ENCODE measurements around the gene CCDC88C.

The CCDC88C gene

DNA sequence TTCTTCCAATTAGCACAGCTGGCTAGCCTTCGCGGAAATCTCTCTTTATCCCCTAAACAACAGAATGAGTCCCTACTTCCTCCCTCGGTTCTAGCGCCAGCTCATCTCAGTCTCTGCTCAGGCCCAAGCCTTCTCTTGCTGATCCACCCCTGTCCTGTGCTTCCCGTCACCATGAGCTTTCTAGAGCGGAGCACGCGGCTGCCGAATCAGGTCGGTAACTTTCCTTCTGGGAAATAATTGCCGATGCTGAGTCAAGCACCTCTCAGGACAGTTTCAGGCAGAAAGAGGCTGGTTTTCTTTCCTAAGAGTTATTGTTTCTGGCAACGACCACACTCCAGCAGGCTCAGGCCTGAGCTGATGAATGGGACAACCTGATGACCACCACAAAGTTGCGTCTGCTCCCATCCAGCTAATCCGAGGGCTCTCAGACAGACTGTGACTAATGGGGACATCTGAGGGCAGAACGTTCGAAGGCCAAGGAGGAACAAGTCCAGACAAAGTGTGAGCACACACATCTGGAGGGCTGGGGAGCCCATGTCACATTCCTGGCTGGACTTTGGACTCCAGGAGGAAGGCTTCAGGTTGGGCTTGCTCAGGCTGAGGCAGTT is 159.5 kb downstream of the CCDC88C start:
- TF ChIP-seq, protein P1, sequence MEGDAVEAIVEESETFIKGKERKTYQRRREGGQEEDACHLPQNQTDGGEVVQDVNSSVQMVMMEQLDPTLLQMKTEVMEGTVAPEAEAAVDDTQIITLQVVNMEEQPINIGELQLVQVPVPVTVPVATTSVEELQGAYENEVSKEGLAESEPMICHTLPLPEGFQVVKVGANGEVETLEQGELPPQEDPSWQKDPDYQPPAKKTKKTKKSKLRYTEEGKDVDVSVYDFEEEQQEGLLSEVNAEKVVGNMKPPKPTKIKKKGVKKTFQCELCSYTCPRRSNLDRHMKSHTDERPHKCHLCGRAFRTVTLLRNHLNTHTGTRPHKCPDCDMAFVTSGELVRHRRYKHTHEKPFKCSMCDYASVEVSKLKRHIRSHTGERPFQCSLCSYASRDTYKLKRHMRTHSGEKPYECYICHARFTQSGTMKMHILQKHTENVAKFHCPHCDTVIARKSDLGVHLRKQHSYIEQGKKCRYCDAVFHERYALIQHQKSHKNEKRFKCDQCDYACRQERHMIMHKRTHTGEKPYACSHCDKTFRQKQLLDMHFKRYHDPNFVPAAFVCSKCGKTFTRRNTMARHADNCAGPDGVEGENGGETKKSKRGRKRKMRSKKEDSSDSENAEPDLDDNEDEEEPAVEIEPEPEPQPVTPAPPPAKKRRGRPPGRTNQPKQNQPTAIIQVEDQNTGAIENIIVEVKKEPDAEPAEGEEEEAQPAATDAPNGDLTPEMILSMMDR (IDR thresholded peaks at IDR 0.05): no peak
- DNase-seq (ENCODE audit: low spot score): no peak
- peak overlapping the region in 1 of 2 donors; percentile 44 for H3K27ac ChIP-seq

DNA sequence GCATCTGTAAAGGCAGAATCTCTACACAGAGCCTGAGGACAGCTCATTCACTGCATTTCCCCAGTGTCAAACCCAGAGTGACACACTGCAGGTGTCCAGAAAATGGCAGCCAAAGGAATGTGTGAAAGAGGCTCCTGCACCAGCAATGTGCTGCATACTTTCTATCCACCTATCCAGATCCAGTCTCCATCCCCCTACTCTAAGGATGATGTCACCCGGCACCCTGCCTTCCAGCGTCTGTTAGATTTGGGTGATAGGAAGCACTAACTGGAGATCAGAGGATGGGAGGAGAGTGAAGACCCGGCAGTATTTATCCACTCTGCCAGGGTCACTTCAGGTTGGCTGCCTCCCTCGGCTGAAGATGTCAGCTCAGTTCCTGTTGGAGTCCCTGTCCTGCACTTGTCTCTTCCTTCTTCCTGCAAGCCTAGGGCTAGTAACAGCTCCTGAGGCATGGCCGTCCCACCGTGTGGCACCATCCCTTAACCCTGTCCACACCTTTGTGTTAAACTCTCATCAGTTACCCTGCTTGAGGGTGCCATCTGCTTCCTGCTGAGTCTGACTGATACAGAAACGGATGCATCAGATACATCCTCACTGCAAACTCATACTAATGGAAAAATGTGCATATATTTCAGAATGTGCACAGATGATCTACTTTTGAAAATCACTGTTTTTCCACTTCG is 160.2 kb downstream of the CCDC88C start:
- no peak for DNase-seq (ENCODE audit: low spot score)
- Histone ChIP-seq H3K27ac (peak overlapping the region; percentile 44 to 45), H3K4me3 (no peak overlapping the region)
- TF ChIP-seq, protein P1 (IDR thresholded peaks at IDR 0.05): no peak

More for the DNA sequence above, 159.5 kb downstream of the CCDC88C start:
- H3K4me3 ChIP-seq: no peak overlapping the region

DNA sequence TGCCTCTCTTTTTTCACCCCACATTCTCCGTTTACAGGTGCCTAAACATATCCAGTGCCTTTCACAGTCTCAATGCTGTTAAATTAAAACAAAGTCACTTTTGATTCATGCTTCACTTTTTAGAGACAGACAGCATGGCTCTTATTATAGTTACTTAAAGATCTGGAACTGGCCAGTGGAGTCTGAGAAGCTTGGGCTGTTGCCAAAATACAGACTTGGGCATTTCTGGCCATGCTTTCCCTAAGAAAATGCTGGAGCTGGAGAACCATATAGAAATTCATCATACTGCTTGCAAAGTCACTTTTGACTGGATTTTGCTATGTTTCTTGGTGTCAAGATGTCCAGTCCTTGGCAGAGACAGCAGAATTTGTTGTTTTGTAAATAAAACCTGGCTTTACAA is 161.0 kb downstream of the CCDC88C start:
- no peak for DNase-seq (ENCODE audit: low spot score)
- TF ChIP-seq, protein P1 (IDR thresholded peaks at IDR 0.05): no peak
- H3K4me3 ChIP-seq: no peak overlapping the region
- H3K27ac ChIP-seq: no peak overlapping the region

DNA sequence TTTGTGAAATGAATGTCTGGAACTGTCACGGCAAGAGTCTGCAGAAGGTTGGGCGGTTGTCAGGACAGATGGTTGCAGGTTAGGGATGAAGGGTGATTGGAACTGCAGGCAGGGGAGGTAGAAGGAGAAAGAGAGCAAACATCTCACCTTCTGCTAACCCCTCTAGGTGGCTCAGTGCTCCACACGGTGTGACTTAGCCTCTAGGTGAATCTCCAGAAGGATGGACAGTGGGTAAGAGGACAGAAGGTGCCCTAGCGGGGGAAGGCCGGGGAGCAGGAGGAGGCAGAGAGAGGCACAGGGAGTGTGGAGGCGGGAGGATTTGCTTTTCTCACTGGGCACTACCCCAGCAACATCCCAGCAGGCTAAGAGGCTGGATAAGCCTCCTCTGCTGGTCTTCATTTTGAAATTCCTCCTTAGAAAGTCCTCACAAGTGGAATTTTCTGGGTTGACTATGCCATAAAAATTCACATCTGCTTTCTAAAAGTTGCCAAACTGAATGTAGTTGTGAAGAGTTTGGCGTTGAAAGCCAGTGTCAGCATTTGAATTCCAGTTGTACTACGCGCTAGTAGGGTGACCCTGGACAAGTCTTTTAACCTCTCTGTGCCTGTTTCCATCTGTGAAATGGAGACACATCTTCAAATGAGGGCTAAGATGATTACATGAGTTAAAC is 162.5 kb downstream of the CCDC88C start:
- TF ChIP-seq, protein P1 (IDR thresholded peaks at IDR 0.05): no peak
- no peak overlapping the region for H3K4me3 ChIP-seq
- H3K27ac ChIP-seq: no peak overlapping the region
- no peak for DNase-seq (ENCODE audit: low spot score)

DNA sequence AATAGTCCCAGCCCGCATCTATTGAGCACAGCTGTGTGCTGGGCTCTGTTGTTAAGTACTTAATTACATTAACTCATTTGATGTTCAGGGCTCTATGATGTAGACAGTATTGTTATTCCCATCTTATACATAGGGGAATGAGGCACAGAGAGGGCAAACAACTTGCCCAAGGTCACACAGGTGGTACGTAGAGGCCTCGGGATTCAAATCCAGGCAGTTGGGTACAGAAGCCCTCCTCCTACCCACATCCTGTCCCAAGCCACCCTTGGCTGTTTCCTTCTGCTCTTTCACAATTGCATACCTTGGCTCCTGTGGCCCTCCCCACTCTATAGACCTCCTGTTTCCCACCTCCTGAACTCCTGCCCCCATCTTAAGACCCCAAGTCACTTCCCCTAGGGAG is 163.2 kb downstream of the CCDC88C start:
- TF ChIP-seq, protein P1 (IDR thresholded peaks at IDR 0.05): no peak
- Histone ChIP-seq H3K4me3 (no peak overlapping the region), H3K27ac (no peak overlapping the region)
- DNase-seq (ENCODE audit: low spot score): no peak

DNA sequence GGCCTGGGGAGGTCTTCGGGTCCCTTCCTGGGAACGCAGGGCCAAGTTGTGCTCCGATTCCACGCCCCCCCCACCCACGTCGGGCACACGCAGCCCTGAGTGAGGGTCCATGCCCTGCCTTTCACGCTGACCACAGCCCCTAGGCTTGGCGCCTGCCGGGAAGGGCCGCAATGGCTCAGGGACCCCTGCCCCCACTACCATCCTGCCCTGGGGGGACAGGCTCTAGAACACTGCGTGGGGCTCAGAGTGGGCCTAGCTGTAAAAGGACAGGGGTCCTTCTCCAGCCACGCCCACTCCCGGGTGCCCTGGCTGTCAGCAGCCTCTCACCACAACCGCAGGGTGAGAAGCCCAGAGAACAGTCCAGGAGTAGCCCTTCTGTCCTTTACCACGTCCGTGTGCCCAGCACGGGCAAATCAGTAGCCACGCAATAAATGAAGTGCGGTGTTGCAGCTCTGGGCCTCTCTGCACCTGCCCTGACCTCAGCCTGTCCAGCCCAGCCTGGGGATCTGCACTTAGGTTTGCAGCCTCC is 163.8 kb downstream of the CCDC88C start:
- Histone ChIP-seq H3K4me3 (peak overlapping the region; percentile 73), H3K27ac (peak overlapping the region; percentile 39 to 43)
- DNase-seq (ENCODE audit: low spot score): no peak
- TF ChIP-seq, protein P1 (IDR thresholded peaks at IDR 0.05): no peak
